GM12864 (cell line): Measurements from ENCODE around the gene R3HDML.

Experiments used
- DNase-seq: peaks from one replicate; pipeline ENCODE4 v3.0.0-alpha.2; 2011; ENCODE audit warnings: low read depth
- H3K4me3 ChIP-seq: 2 replicates; pipeline ENCODE4 v1.5.1; 2011; ENCODE audit warnings: mild to moderate bottlenecking, low read depth, low read length, control low read depth
- CTCF ChIP-seq: IDR thresholded peaks from 2 replicates; pipeline ENCODE4 v1.5.1; 2011; ENCODE audit warnings: low read depth, mild to moderate bottlenecking, moderate library complexity, low read length, control low read depth, inconsistent platforms; ENCODE audit errors: missing control alignments

Gene R3HDML

DNA sequence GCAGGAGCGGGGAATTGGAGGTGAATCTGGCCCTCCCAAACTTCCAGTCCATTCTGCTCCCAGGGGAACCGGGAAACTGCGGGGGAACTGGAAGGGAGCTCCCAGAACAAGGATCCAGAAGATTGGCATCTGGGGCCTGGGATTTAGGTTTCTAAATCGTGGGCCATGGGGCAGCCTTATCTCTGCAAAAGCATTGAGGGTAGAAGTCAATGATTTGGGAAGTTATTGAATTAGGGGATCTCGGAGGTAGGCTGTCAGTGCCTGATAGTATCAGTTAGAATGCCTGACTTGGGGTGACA, 63.8 kb downstream of the R3HDML start:
- H3K4me3 ChIP-seq: no peak overlapping the region
- TF ChIP-seq CTCF: no peak
- no peak for DNase-seq
